Endothelial cell of umbilical vein (primary cell): ENCODE data around the gene C2orf81. TPM values are rescaled to one million over a fixed set of nuclear protein-coding genes. Genes with fewer than 3 reads are reported as not detected.

ENCODE experiments used
- BruUV-seq: library from RNA; stranded (reverse); fragments of 400-500 nt; replicated peaks from 2 replicates; lab custom pipeline; 2021; lab: Mats Ljungman, UMichigan
- CTCF ChIA-PET: fragments of 300-600, 350-600 bp; sonication (Branson Sonifier 250); formaldehyde crosslinking; loops from one replicate; lab custom pipeline; 2021; ENCODE audit warnings: antibody characterized with exemption, inconsistent platforms; lab: Charles Lee
- POLR2A ChIA-PET: fragments of 300-600, 350-600 bp; sonication (Branson Sonifier 250); formaldehyde crosslinking; loops from one replicate; lab custom pipeline; 2021; ENCODE audit warnings: antibody characterized with exemption, inconsistent platforms; lab: Charles Lee
- DNase-seq: peaks from one replicate; pipeline ENCODE4 v3.0.0-alpha.2; 2011; ENCODE audit warnings: low read depth, low spot score
- FAIRE-seq: peaks from 2 replicates; lab custom pipeline; 2011; peaks lifted over from hg19 to GRCh38; lab: Jason Lieb, UNC
- H2AFZ ChIP-seq: 2 replicates; pipeline ENCODE4 v1.6.0; 2012; ENCODE audit warnings: low read depth, low read length, control low read depth, inconsistent platforms
- H3K27ac ChIP-seq: 2 replicates; pipeline ENCODE4 v1.5.1; 2011; ENCODE audit warnings: low read depth, mild to moderate bottlenecking, control low read depth, low read length, moderate library complexity; ENCODE audit not compliant: insufficient read depth
- H3K27me3 ChIP-seq, 2 experiments: 2 replicates each; pipeline versions ENCODE4 v1.6.0 to v1.6.1; 2011; ENCODE audit warnings: low read length in 2 of 2, mixed read lengths in 1 of 2; ENCODE audit not compliant: control insufficient read depth in 2 of 2, insufficient read depth in 2 of 2
- H3K36me3 ChIP-seq, 2 experiments: 2 replicates in 1 of 2; 3 replicates in 1 of 2; pipeline ENCODE4 v1.5.1; 2011; ENCODE audit warnings: low read length in 2 of 2, mild to moderate bottlenecking in 1 of 2, moderate library complexity in 1 of 2; ENCODE audit not compliant: control insufficient read depth in 2 of 2, insufficient read depth in 2 of 2; ENCODE audit errors: extremely low read depth in 1 of 2
- H3K4me1 ChIP-seq: 3 replicates; pipeline ENCODE4 v1.5.1; 2011; ENCODE audit warnings: mild to moderate bottlenecking, low read length; ENCODE audit not compliant: control insufficient read depth, insufficient read depth; ENCODE audit errors: extremely low read depth
- H3K4me2 ChIP-seq: 2 replicates; pipeline ENCODE4 v1.6.1; 2011; ENCODE audit warnings: low read length, control low read depth, mixed read lengths; ENCODE audit not compliant: insufficient read depth
- H3K4me3 ChIP-seq, 3 experiments: fragments of 200-600 bp in 1 of 3; sonication (generic), shearing (Covaris generic) in 1 of 3; replicated peaks in 1 of 3; 2 replicates each; pipeline ENCODE4 v1.5.1; 2011 to 2016; ENCODE audit warnings: control low read depth in 3 of 3, low read length in 3 of 3, mild to moderate bottlenecking in 2 of 3, inconsistent platforms in 1 of 3, low read depth in 1 of 3, moderate library complexity in 1 of 3; ENCODE audit not compliant: insufficient read depth in 1 of 3
- H3K79me2 ChIP-seq: 2 replicates; pipeline ENCODE4 v1.6.0; 2012; ENCODE audit warnings: low read length, inconsistent platforms; ENCODE audit not compliant: control insufficient read depth, insufficient read depth
- H3K9ac ChIP-seq: replicated peaks from 2 replicates; pipeline ENCODE3; 2011; ENCODE audit warnings: low read length, control low read depth; ENCODE audit not compliant: insufficient read depth; ENCODE audit errors: extremely low read depth
- H3K9me1 ChIP-seq: replicated peaks from 3 replicates; pipeline ENCODE4 v1.6.0; 2011; ENCODE audit warnings: mild to moderate bottlenecking, low read length; ENCODE audit not compliant: control insufficient read depth, insufficient read depth; ENCODE audit errors: extremely low read depth
- H3K9me3 ChIP-seq: replicated peaks from 2 replicates; pipeline ENCODE4 v1.5.1; 2012; ENCODE audit warnings: low read length, inconsistent platforms; ENCODE audit not compliant: control insufficient read depth, insufficient read depth
- H4K20me1 ChIP-seq: replicated peaks from 2 replicates; pipeline ENCODE3; 2011; ENCODE audit warnings: mild to moderate bottlenecking, low read length; ENCODE audit not compliant: control insufficient read depth, insufficient read depth; ENCODE audit errors: extremely low read depth
- CTCF ChIP-seq, 2 donors: IDR thresholded peaks; 1 replicate in 1 of 2; 2 replicates in 1 of 2; pipeline ENCODE4 v1.5.1; 2011; ENCODE audit warnings: low read length in 2 of 2, mild to moderate bottlenecking in 2 of 2, moderate library complexity in 2 of 2, control low read depth in 1 of 2, inconsistent platforms in 1 of 2, low read depth in 1 of 2; ENCODE audit not compliant: insufficient read depth in 1 of 2; ENCODE audit errors: extremely low read depth in 1 of 2
- EZH2 ChIP-seq: IDR thresholded peaks from 2 replicates; pipeline ENCODE4 v1.6.1; 2012; ENCODE audit warnings: borderline replicate concordance, low read depth, mild to moderate bottlenecking, moderate library complexity, low read length, inconsistent platforms; ENCODE audit not compliant: severe bottlenecking
- FOS ChIP-seq: IDR thresholded peaks from 2 replicates; pipeline ENCODE4 v1.6.1; 2011; ENCODE audit warnings: mild to moderate bottlenecking, low read length, moderate library complexity, borderline replicate concordance; ENCODE audit not compliant: insufficient read depth
- GATA2 ChIP-seq: IDR thresholded peaks from 2 replicates; pipeline ENCODE4 v1.7.0; 2011; ENCODE audit warnings: low read depth, mild to moderate bottlenecking, moderate library complexity, mixed read lengths, low read length; ENCODE audit not compliant: insufficient read length, insufficient read depth
- JUN ChIP-seq: IDR thresholded peaks from 2 replicates; pipeline ENCODE4 v1.6.1; 2011; ENCODE audit warnings: borderline replicate concordance, low read depth; ENCODE audit not compliant: insufficient read length, insufficient read depth
- MYC ChIP-seq: IDR thresholded peaks from one replicate; pipeline ENCODE4 v1.6.1; 2011; ENCODE audit warnings: mild to moderate bottlenecking, low read depth, low read length
- POLR2A ChIP-seq: IDR thresholded peaks from 2 replicates; pipeline ENCODE4 v1.6.1; 2012; ENCODE audit warnings: low read depth, mild to moderate bottlenecking, control low read depth, low read length
- POLR2AphosphoS5 ChIP-seq: IDR thresholded peaks from 2 replicates; pipeline ENCODE4 v1.6.1; 2012; ENCODE audit warnings: low read depth, mild to moderate bottlenecking, control low read depth, low read length, moderate library complexity; ENCODE audit not compliant: insufficient read depth
- dilution Hi-C: fragments of 300-500 bp; cut with MboI; formaldehyde crosslinking; loops from one replicate; pipeline ENCODE4 v1.15.0; 2019; ENCODE audit warnings: low sequenced_read_pairs; ENCODE audit not compliant: extremely low pct_ligation_motif_present
- intact Hi-C: fragments of 100-400 bp; cut with micrococcal nuclease; formaldehyde crosslinking; loops from one replicate; pipeline ENCODE4 v1.10.0; 2022
- polyA plus RNA-seq, 4 experiments: library from polyadenylated mRNA; depleted of rRNA in 3 of 4; stranded (reverse) in 3 of 4; unstranded in 1 of 4; fragments of >200 nt; gene quantifications; 2 replicates each; pipeline versions ENCODE4 v1.2.1 to v1.2.3, GENCODE V29; 2011 to 2012; ENCODE audit warnings: missing spikeins in 1 of 4
- total RNA-seq: library from RNA; stranded (reverse); gene quantifications from 2 replicates; pipeline ENCODE4 v1.2.3, GENCODE V29; 2021
- TF ChIP-seq, protein P1 (sequence below): IDR thresholded peaks from 2 replicates; pipeline ENCODE4 v1.6.1; 2011; ENCODE audit not compliant: insufficient read depth, insufficient read length

The C2orf81 gene
- total and polyA plus RNA-seq, 2 donors (not counting 3 experiments of a cell fraction or from before 2014, with no cell fraction given) = 0.17 to 0.71 TPM

DNA sequence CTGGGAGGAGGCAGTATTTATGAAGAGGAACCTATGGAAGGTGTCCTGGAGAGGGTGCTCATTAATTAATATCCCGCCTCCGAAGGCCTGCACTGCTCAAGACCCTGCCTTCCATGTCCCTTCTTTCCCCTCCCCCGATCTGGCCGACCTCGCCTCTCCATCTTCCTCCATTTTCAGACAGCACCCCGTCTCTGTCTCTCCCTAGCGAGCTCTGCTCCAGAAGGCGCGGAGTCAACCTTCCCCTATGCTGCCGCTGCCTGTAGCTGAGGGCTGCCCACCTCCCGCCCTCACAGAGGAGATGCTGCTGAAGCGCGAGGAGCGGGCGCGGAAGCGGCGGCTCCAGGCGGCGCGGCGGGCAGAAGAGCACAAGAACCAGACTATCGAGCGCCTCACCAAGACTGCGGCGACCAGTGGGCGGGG is 35.7 kb upstream of the C2orf81 start:
- H3K4me3 ChIP-seq = peak overlapping the region in 2 of 3 experiments; percentile 40 to 59
- H3K27ac ChIP-seq = no peak overlapping the region
- peak overlapping the region; percentile 58 for H3K4me2 ChIP-seq
- H3K27me3 ChIP-seq = peaks cover 0 to 4% of the 10 kb centered on the region in 2 experiments
- DNase-seq = peak; percentile 52
- no TSS peak for BruUV-seq
- H3K79me2 ChIP-seq = peaks cover 2% of the 10 kb centered on the region
- H3K9me1 ChIP-seq = no peaks in the 10 kb centered on the region
- POLR2A ChIA-PET = no interaction called here
- H3K9ac ChIP-seq = peak overlapping the region; percentile 6
- H3K36me3 ChIP-seq = peaks cover 0 to 4% of the 10 kb centered on the region in 2 experiments
- peak overlapping the region; percentile 59 for H2AFZ ChIP-seq
- intact Hi-C loops (no loop called here), dilution Hi-C loops (no loop called here)
- H3K4me1 ChIP-seq = peaks cover 22% of the 10 kb centered on the region
- H3K9me3 ChIP-seq = no peaks in the 10 kb centered on the region
- TF ChIP-seq, protein P1, sequence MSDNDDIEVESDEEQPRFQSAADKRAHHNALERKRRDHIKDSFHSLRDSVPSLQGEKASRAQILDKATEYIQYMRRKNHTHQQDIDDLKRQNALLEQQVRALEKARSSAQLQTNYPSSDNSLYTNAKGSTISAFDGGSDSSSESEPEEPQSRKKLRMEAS = no peak
- TF ChIP-seq CTCF (IDR thresholded peaks at IDR 0.05; ENCODE audit: extremely low read depth in 1 of 2, insufficient read depth in 1 of 2, low read depth in 1 of 2, low read length in 2 of 2) (no peak), MYC (no peak), EZH2 (no peak), FOS (no peak), GATA2 (no peak), POLR2A (no peak), JUN (no peak), POLR2AphosphoS5 (no peak)
- CTCF ChIA-PET = interaction anchor here (0.9 to 2.3 kb wide), 3 partner anchors 11 to 24 kb away, joined by 3 to 7 read pairs (median 3); no protein-coding TSS in a partner anchor
- FAIRE-seq = no peak
- no peaks in the 10 kb centered on the region for H4K20me1 ChIP-seq
